ENCODE measurements around the gene CLCN3. TPM values are rescaled to one million over a fixed set of nuclear protein-coding genes. Genes with fewer than 3 reads are reported as not detected.

The CLCN3 gene
- 44.4 and 58.6 TPM in 2 replicates for total RNA-seq

DNA sequence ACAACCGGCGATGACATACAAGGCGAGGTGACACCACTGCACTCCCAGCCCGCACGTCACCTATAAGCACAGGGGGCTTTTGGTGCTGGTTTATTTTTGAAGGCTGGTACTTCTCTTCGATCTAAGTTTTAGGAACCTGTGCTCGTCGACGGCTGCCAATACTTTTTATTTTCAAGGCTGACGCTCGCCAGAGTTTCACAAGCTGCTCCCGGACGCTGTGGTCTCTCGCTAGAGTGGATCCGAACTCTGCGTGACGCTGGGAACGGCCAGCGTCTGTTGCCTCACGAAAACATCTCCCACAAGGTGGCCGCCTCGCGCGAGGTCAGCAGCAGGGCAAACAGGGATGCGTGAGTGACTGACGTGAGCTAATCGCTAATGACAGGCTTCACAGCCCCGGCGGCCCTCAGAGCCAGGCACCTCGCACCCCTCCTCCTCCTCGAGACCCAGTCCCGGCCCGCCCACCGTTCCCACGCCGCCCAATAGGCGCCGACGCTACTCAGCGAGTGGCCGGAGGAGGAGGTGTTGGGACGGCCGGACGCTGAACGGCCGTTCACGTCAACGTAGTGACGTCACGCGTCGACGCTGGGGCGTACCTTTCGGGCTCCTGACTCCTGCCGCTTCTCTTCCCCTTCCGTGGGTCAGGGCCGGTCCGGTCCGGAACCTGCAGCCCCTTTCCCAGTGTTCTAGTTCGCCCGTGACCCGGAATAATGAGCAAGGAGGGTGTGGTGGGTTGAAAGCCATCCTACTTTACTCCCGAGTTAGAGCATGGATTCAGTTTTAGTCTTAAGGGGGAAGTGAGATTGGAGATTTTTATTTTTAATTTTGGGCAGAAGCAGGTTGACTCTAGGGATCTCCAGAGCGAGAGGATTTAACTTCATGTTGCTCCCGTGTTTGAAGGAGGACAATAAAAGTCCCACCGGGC is at the start of gene CLCN3:
Gene CLCN3, plus strand, starts transcription at position 621 of the 922 bp plus-strand sequence. CDS start 15,351 bp downstream, outside the sequence.

GRCh38 chr4:169611991-169612870 is 8.1 kb upstream of the CLCN3 start, which contains the start of gene NEK1:
Gene NEK1 (minus strand): TSS chr4:169612583. CDS start chr4:169602630, 9,953 bp downstream.

GRCh38 chr4:169757575-169758184 is 137.3 kb downstream of the CLCN3 start, which contains the start of gene HPF1:
Gene HPF1 (minus strand): TSS chr4:169757944. CDS start chr4:169757877, 67 bp downstream.

Other genes starting within 250 kb of the CLCN3 start
- gene NEK1, start 8.0 kb upstream of the CLCN3 start, total RNA-seq = 5.9 and 6.7 TPM in 2 replicates
- gene HPF1, start 137.4 kb downstream of the CLCN3 start, total RNA-seq = 23.7 and 25.5 TPM in 2 replicates

Data from vein endothelial cell (primary cell).